Liver (tissue), 3 donors: ENCODE results near the gene RPL35.

Experiments used
- CTCF ChIP-seq: fragments of 150-350 bp; IDR thresholded peaks from 2 replicates; pipeline ENCODE4 v1.5.1; 2017; ENCODE audit warnings: improper control_type of control experiment, low read depth, low read length; ENCODE audit not compliant: missing input control
- EGR1 ChIP-seq, 2 donors: IDR thresholded peaks; 2 replicates each; pipeline ENCODE4 v1.6.1; 2016 to 2018; ENCODE audit warnings: antibody characterized with exemption in 2 of 2, low read depth in 2 of 2
- FOXA1 ChIP-seq: IDR thresholded peaks from 2 replicates; pipeline ENCODE4 v1.6.1; 2016; ENCODE audit warnings: antibody characterized with exemption
- GABPA ChIP-seq, 2 donors: IDR thresholded peaks in 1 of 2; conservative IDR thresholded peaks in 1 of 2; 2 replicates each; pipeline ENCODE4 v1.6.1; 2016; ENCODE audit warnings: antibody characterized with exemption in 2 of 2, mild to moderate bottlenecking in 1 of 2, moderate library complexity in 1 of 2
- HNF4A ChIP-seq, 2 donors: conservative IDR thresholded peaks; 2 replicates each; pipeline ENCODE4 v1.6.1; 2016; ENCODE audit warnings: antibody characterized with exemption in 2 of 2, mild to moderate bottlenecking in 2 of 2
- JUND ChIP-seq, 2 donors: IDR thresholded peaks; 2 replicates each; pipeline ENCODE4 v1.6.1; 2016; ENCODE audit warnings: antibody characterized with exemption in 2 of 2
- RAD21 ChIP-seq, 2 donors: IDR thresholded peaks; 2 replicates each; pipeline ENCODE4 v1.6.1; 2016; ENCODE audit warnings: antibody characterized with exemption in 2 of 2, mild to moderate bottlenecking in 2 of 2
- SP1 ChIP-seq: IDR thresholded peaks from 2 replicates; pipeline ENCODE4 v1.6.1; 2018; ENCODE audit warnings: antibody characterized with exemption, mild to moderate bottlenecking
- YY1 ChIP-seq: IDR thresholded peaks from 2 replicates; pipeline ENCODE4 v1.6.1; 2016; ENCODE audit warnings: antibody characterized with exemption, mild to moderate bottlenecking
- TF ChIP-seq, protein P1 (sequence below): IDR thresholded peaks from 2 replicates; pipeline ENCODE4 v1.6.1; 2016; ENCODE audit warnings: antibody characterized with exemption
- TF ChIP-seq, protein P2 (sequence below): IDR thresholded peaks from 2 replicates; pipeline ENCODE4 v1.6.1; 2016; ENCODE audit warnings: antibody characterized with exemption, mild to moderate bottlenecking
- TF ChIP-seq, protein P3 (sequence below): IDR thresholded peaks from 2 replicates; pipeline ENCODE4 v1.6.1; 2016; ENCODE audit warnings: antibody characterized with exemption
- donor health status: healthy.
- donor health status: healthy.

DNA sequence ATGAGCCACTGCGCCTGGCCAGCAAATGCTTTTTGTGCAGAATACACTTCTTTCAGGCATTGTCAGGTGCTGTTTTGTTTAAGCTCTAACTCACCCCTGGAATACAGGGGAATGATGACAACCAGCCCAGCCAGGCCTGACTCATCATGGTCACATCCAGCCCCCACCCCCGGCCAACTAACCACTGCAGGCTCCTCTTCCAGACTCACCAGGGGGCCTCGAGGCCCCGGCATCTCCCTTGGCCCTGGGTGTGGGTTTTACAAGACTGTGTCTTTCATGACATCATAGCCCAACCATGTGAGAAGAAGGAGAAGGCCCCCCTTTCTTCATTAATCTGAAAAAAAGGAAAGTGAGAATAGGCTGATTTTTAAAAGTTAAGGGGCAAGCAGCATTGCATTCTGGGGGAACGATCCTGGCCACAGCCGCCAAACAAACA, 49.3 kb downstream of the RPL35 start:
- TF ChIP-seq CTCF = no peak
- TF ChIP-seq, protein P1, sequence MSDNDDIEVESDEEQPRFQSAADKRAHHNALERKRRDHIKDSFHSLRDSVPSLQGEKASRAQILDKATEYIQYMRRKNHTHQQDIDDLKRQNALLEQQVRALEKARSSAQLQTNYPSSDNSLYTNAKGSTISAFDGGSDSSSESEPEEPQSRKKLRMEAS = no peak
- TF ChIP-seq RAD21 (IDR thresholded peaks at IDR 0.05) = no peak
- TF ChIP-seq, protein P2, sequence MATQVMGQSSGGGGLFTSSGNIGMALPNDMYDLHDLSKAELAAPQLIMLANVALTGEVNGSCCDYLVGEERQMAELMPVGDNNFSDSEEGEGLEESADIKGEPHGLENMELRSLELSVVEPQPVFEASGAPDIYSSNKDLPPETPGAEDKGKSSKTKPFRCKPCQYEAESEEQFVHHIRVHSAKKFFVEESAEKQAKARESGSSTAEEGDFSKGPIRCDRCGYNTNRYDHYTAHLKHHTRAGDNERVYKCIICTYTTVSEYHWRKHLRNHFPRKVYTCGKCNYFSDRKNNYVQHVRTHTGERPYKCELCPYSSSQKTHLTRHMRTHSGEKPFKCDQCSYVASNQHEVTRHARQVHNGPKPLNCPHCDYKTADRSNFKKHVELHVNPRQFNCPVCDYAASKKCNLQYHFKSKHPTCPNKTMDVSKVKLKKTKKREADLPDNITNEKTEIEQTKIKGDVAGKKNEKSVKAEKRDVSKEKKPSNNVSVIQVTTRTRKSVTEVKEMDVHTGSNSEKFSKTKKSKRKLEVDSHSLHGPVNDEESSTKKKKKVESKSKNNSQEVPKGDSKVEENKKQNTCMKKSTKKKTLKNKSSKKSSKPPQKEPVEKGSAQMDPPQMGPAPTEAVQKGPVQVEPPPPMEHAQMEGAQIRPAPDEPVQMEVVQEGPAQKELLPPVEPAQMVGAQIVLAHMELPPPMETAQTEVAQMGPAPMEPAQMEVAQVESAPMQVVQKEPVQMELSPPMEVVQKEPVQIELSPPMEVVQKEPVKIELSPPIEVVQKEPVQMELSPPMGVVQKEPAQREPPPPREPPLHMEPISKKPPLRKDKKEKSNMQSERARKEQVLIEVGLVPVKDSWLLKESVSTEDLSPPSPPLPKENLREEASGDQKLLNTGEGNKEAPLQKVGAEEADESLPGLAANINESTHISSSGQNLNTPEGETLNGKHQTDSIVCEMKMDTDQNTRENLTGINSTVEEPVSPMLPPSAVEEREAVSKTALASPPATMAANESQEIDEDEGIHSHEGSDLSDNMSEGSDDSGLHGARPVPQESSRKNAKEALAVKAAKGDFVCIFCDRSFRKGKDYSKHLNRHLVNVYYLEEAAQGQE = no peak
- TF ChIP-seq SP1 = no peak
- TF ChIP-seq JUND (IDR thresholded peaks at IDR 0.05) = no peak
- no peak for TF ChIP-seq EGR1 (IDR thresholded peaks at IDR 0.05; ENCODE audit: low read depth in 2 of 2)
- no peak for TF ChIP-seq FOXA1
- TF ChIP-seq, protein P3, sequence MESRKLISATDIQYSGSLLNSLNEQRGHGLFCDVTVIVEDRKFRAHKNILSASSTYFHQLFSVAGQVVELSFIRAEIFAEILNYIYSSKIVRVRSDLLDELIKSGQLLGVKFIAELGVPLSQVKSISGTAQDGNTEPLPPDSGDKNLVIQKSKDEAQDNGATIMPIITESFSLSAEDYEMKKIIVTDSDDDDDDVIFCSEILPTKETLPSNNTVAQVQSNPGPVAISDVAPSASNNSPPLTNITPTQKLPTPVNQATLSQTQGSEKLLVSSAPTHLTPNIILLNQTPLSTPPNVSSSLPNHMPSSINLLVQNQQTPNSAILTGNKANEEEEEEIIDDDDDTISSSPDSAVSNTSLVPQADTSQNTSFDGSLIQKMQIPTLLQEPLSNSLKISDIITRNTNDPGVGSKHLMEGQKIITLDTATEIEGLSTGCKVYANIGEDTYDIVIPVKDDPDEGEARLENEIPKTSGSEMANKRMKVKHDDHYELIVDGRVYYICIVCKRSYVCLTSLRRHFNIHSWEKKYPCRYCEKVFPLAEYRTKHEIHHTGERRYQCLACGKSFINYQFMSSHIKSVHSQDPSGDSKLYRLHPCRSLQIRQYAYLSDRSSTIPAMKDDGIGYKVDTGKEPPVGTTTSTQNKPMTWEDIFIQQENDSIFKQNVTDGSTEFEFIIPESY = no peak
- TF ChIP-seq YY1 = no peak
- no peak for TF ChIP-seq HNF4A (conservative IDR thresholded peaks at IDR 0.05)
- TF ChIP-seq GABPA (IDR thresholded peaks at IDR 0.05 in 1 of 2, conservative IDR thresholded peaks at IDR 0.05 in 1 of 2) = no peak
